GM18498 (cell line): ENCODE results near the gene ACBD4.

Experiments
- ATAC-seq: cut with Tn5 transposase; IDR thresholded peaks from one replicate; pipeline ENCODE4 v1.9.1; 2021; ENCODE audit warnings: mild to moderate bottlenecking, moderate library complexity; ENCODE audit not compliant: unreplicated experiment

ACBD4 gene

DNA sequence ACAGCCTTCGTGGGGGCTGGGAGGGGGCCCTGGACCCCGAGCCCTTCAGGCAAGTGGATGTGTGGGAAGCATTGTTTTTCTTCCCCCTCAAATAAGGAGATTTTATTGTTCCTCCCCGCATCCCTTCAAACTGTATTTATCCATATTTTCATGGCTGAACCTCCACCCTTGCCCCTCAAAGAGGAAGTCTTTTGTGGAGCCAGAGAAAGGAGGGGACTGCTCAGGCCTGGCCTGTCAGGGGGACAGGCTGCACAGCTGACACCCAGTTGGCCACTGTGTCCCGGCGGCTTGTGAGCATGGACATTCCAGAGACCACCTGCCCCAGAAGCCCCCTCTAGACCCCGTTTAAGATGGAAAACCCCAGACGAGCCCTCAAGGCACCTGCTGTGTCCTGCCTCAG is 42.1 kb downstream of the ACBD4 start:
- no peak for ATAC-seq

DNA sequence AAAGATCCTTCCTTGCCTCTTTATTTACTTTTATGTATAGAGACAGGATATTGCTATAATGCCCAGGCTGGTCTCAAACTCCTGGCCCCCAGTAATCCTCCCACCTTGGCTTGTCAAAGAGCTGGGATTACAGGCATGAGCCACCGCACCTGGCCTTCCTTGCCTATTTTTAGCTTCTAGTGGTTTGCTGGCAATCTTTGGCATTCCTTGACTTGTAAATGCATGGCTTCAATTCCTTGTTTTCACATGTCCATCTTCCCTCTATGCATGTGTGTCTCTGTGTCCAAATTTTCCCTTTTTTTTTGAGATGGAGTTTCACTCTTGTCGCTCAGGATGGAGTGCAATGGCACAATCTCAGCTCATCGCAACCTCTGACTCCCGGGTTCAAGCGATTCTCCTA is 48.7 kb downstream of the ACBD4 start:
- no peak for ATAC-seq

DNA sequence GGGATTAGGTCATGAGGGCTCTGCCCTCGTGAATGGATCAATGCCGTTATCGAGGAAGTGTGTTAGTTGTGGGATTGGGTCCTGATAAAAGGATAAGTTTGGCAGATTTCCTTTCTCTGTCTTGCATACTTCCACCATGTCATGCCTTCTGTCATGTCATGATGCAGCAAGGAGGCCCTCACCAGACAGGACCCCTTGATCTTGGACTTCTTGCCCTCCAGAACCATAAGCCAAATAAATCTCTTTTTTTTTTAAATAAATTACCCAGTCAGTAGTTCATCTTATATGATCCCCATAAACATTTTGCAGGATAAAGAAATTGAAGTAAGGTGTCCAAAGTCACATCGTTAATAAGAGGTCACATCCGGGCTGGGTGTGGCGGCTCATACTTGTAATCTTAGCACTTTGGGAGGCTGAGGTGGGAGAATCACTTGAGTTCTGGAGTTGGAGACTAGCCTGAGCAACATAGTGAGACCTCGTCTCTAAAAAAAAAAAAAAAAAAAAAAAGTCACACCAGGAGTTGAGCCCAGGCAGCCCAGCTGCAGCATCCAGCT is 51.4 kb downstream of the ACBD4 start:
- no peak for ATAC-seq

DNA sequence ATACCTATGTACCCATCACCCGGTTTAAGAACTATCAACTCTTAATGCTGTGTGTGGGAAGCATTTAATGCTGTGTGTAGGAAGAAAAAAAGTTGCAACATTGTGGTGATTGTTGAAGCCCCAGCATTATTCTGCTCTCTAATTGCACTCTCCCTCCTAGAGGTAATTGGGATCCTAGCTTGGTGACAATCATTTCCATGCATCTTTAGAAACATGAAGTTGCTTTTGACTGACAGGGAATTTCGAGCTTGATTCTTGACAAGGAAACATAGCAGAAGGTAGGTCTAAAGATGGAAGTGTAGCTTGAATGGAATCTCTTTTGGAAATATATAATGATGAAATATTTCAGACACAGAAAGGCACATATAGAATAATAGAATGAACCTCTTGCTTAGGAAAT is 53.5 kb downstream of the ACBD4 start:
- no peak for ATAC-seq

DNA sequence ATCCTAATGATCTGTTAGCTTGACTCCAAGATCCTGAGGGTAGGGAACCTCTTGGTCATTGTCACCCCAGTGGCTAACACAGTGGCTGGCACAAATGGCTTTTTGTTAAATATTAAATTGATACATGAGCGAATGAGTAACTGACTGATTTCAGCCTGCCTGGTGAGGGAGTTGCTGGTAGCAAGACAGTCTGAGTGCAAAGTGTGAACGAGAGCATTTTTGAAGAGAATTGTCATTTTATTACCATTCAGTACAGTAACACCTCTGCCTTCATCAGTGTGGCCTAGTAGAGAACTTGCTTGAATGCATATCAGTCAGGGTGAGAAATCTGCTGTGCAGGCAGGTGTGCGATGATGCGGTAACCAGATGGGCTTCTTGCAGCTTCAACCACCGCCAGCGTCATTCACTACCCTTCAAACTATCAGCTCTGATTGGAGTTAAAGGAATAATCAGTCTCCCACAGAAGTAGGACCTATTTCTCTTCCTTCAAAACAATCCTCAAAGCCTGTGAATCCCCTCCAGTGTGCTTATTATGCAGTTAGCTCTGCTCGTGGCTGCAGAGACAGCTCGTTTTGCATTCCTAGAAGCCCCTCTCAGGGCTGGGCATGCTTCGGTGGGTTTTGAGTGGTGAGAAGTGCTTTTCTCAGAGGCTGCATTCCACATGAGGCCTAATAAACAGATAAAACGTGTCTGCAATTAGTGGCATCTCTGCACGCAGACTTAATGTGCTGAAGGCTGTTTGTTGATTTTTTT is 55.2 kb downstream of the ACBD4 start:
- no peak for ATAC-seq
